Measurements from ENCODE around the gene NYAP1.

NYAP1 gene

DNA sequence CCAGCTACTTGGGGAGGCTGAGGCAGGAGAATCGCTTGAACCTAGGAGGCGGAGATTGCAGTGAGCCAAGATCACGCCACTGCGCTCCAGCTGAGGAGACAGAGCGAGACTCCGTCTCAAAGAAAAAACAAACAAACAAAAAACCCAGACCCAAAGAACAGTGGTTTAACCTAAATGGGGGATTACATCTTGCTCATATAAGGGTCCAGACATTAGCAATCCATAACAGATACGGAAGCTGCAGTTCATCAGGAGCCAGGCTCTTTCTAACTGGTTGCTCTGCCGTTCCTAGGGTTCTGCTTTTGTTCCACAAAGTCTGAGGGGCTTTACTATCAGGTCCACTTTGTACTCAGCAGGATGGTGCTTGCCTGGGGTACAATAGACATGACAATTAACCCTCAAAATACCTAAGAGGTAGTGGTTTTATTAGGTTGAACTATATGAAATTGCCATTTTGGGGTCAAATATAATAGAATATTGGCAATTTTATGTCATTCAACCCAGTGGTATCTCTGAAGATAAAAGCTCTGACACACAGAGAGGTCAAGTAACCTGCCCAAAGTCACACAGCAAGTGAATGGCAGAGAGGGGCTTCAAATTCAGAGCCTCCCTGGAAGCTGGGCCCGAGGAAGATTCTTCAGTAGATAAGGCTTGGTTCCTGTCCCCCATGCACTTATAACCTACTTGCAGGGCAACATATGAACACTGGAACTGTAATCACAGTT lies 21.3 kb downstream of the NYAP1 start:
- H3K27ac ChIP-seq = no peak overlapping the region
- TF ChIP-seq, protein P1, sequence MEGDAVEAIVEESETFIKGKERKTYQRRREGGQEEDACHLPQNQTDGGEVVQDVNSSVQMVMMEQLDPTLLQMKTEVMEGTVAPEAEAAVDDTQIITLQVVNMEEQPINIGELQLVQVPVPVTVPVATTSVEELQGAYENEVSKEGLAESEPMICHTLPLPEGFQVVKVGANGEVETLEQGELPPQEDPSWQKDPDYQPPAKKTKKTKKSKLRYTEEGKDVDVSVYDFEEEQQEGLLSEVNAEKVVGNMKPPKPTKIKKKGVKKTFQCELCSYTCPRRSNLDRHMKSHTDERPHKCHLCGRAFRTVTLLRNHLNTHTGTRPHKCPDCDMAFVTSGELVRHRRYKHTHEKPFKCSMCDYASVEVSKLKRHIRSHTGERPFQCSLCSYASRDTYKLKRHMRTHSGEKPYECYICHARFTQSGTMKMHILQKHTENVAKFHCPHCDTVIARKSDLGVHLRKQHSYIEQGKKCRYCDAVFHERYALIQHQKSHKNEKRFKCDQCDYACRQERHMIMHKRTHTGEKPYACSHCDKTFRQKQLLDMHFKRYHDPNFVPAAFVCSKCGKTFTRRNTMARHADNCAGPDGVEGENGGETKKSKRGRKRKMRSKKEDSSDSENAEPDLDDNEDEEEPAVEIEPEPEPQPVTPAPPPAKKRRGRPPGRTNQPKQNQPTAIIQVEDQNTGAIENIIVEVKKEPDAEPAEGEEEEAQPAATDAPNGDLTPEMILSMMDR (conservative IDR thresholded peaks at IDR 0.05) = no peak
- no peak for TF ChIP-seq ZFX (IDR thresholded peaks at IDR 0.05)

DNA sequence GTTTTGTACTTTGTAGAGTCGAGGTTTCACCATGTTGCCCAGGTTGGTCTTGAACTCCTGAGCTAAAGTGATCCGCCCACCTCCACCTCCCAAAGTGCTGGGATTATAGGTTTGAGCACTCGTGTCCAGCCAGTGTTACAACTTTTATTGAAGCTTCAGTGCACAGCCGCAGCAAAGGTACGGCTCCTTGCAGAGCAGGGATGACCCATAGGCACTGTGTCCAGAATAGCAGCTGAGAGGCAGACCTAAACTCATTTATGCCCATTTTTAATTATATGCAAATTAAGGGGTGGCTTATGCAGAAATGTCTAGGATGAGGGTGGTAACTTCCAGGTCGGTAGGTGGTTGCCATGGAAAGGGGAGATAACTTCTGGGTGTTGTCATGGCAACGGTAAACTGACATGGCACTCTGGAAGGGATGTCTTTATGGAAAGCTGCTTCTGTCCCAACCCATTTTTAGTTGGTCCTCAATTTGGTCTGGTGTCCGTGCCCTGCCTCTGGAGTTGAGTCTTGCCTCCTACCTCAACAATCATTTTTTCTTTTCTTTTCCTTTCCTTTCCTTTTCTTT lies 22.7 kb downstream of the NYAP1 start:
- no peak for TF ChIP-seq ZFX (IDR thresholded peaks at IDR 0.05)
- TF ChIP-seq, protein P1 (conservative IDR thresholded peaks at IDR 0.05) = no peak
- H3K27ac ChIP-seq = no peak overlapping the region

DNA sequence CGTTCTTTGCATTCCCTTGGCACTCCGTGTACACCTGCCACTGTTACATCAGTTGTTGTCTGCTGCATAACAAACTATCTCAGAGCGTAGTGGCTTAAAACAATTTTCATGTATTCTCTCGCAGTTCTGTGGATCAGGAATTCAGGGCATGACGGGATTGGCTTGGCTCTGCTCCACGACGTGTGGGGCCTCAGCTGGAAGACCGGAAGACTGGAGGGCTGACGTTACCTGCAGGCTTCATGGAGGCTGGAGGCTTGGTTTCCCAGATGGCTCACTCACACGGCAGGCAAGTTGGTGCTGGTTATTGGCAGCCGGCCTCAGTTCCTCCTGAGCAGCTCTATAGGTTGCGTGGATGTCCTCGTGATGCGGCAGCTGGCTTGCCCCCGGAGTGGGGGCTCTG lies 25.5 kb downstream of the NYAP1 start:
- H3K27ac ChIP-seq = no peak overlapping the region

DNA sequence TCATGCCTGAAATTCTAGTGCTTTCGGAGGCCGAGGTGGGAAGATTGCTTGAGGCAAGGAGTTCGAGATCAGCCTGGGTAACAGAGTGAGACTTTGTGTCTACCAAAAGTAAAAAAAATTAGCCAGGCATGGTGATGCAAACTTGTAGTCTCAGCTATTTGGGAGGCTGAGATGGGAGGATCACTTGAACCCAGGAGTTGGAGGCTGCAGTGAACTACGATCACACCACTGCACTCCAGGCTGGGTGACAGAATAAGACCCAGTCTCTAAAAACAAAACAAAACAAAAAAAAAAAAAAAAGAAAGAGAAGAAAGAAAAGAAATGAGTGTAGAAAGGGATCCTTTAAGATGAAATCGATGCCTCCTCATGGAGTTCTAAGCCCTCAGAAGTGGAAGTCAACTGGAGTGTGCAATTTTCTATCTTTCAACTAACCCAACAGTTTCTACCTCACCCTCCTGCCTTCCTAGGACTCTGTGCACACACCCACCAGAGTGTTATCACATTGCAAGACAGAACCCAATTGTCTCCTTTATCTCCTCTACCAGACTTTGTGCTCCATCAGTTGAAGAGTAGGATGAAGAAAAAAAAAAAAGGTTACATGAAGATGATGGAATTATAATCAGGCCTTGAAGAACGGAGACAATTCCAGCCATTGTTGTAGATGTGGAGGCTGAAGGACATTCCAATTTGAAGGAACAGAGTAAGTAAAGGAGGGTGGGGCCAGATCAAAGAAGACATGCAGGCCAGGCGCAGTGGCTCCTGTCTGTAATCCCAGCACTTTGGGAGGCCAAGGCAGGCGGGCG lies 26.9 kb downstream of the NYAP1 start:
- no peak for TF ChIP-seq ZFX (IDR thresholded peaks at IDR 0.05)
- TF ChIP-seq, protein P1 (conservative IDR thresholded peaks at IDR 0.05) = no peak
- no peak overlapping the region for H3K27ac ChIP-seq

More for the DNA sequence above, 25.5 kb downstream of the NYAP1 start:
- TF ChIP-seq, protein P1 (conservative IDR thresholded peaks at IDR 0.05) = no peak
- TF ChIP-seq ZFX (IDR thresholded peaks at IDR 0.05) = no peak

DNA sequence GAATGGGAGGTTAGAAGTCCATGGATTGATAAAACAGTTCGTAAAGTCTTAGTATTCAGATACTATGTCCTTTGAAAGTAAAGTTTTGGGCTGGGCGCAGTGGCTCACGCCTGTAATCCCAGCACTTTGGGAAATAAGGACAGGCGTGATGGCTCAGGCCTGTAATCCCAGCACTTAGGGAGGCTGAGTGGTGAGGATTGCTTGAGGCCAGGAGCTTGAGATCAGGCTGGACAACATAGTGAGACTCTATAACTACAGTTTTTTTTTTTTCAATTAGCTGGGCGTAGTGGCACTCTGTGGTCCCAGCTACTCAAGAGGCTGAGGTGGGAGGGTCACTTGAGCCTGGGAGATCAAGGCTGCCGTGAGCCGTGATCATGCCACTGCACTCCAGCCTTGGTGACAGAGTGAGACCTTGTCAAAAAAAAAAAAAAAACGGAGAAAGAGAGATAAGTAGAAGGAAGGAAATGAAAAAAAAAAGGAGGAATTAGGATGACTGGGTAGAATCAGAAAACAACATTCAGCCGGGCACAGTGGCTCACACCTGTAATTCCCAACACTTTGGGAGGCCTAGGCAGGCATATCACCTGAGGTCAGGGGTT lies 29.6 kb downstream of the NYAP1 start:
- no peak for TF ChIP-seq ZFX (IDR thresholded peaks at IDR 0.05)
- TF ChIP-seq, protein P1 (conservative IDR thresholded peaks at IDR 0.05) = no peak
- H3K27ac ChIP-seq = no peak overlapping the region

DNA sequence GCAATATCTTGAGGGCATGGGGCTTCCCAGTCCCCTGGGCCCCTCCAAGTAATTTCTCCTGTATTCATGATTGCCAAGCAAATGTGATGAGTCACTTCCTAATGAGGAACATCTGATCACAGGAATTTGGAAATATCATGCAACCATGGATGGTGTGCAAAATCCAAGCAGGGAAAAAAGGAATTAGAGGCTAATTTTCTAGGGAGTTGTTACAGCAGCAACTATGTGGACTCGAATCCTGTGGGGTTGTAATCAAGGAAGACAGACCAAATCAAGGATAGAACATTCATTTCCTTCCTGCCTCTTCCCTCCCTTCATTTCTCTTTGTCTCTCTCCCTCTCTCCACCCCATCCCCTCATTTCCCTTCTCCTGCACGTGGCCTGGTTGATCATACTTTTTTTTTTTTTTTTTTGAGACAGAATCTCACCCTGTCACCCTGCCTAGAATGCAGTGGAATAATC lies 31.4 kb downstream of the NYAP1 start:
- H3K27ac ChIP-seq = no peak overlapping the region
- TF ChIP-seq ZFX (IDR thresholded peaks at IDR 0.05) = no peak
- TF ChIP-seq, protein P1 (conservative IDR thresholded peaks at IDR 0.05) = no peak

Measured in C4-2B (cell line).